NCI-H128 (cell line): ENCODE data around the gene RPL27.

ENCODE experiments used
- DNase-seq: peaks from one replicate; lab custom pipeline; 2025; ENCODE audit not compliant: unreplicated experiment; lab: John Stamatoyannopoulos, UW

The RPL27 gene

DNA sequence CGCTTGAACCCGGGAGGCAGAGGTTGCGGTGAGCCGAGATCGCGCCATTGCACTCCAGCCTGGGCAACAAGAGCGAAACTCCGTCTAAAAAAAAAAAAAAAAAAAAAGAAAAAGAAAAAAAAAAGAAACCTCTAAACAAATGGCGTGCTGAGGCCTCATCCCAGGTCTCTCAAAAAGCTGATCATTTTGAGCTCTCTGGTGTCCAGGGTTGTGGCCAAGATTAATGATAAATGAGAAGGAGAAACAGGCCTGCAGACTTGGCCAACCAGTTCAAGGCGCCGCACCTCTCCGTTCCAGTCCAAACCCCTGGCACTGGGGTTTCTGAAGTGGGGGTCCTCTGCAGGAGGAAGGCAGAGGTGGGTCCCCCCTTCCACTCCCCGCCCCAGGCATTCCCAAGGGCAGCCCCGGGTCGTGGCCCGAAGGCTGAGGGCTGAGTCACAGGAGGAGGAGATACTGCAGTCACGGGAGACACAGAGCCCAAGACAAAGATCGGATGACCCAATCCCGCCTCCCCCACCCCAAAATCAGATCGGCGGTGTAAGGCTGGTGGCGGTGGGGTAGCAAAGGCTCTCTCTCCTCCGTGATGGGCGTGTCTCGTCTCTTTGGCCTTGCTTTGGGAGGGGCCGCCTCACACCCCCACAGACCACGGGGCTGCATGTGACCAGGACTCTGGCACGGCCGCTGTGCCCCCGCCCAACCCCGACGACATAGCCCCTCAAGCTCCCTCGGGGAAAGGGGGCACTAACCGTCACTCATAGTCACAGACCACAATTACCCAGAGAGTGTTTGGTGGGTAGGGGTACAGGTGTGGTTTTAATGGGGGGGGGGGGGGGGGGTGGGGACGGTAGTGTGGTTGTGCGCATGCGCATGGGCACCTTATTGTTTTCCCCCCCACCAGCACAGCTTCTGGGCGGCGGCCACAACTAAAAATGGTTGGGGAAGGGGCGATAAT lies 22.8 kb downstream of the RPL27 start:
- DNase-seq, result no peak

DNA sequence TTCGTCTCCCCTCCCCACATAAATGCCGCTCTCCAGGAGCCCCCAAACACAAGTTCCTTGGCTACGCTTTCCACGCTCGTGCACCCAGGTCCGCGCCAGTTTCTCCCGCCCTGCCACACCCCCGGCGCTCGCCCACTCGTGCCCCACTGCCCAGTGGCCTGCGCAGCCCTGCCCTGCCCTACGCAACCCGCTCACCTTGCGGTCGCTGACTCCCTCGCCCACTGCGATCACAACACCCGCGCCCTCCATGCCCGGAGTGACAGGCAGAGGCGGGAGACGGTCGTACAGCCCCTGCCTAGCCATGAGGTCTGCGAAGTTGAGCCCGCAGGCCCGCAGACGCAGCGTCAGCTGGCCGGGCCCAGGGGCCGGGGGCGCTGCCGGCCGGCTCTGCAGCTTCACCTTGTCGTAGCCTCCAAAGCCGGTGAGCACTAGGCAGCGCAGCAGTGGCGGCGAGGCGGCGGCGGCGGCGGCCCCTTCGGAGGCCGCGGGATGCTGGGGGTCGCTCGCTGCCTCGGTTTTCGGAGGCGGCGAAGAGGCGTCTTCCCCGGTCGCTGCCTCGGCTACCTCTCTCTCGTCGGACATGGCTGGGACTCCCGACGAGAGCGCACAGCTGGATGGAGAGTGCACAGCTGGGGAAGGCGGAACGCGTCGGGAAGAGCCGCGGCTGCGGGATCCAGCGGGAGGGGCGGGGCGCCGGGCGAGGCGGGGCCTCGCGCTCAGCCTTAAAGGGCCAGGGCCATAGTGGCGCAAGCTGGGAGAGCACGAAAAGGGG lies 23.7 kb downstream of the RPL27 start, which contains the start of gene VAT1:
VAT1 (minus strand) TSS at position 645 of the 772 bp plus-strand sequence; CDS start at position 582, 63 bp downstream.
- DNase-seq, result peak; percentile 18

- DNase-seq, result peak; percentile 87
Observed at GRCh38 chr17:43024407-43025289, 26.4 kb downstream of the RPL27 start, which contains the start of gene RND2. TSS of gene RND2 (plus strand) at chr17:43025231. CDS start at chr17:43025348, 117 bp downstream.

DNA sequence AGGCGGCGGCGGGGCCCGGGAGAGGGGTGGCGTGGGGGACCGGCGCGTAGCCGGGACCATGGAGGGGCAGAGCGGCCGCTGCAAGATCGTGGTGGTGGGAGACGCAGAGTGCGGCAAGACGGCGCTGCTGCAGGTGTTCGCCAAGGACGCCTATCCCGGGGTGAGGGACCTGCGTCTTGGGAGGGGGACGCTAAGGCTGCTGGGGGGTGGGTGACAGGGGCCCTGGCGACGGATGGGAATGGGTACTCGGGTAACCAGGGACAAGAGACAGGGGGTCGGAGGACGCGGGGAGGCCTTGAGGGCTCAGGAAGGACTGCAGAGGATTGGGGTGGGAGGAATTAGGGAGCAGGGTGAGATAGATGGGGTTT lies 27.1 kb downstream of the RPL27 start:
- DNase-seq, result no peak

DNA sequence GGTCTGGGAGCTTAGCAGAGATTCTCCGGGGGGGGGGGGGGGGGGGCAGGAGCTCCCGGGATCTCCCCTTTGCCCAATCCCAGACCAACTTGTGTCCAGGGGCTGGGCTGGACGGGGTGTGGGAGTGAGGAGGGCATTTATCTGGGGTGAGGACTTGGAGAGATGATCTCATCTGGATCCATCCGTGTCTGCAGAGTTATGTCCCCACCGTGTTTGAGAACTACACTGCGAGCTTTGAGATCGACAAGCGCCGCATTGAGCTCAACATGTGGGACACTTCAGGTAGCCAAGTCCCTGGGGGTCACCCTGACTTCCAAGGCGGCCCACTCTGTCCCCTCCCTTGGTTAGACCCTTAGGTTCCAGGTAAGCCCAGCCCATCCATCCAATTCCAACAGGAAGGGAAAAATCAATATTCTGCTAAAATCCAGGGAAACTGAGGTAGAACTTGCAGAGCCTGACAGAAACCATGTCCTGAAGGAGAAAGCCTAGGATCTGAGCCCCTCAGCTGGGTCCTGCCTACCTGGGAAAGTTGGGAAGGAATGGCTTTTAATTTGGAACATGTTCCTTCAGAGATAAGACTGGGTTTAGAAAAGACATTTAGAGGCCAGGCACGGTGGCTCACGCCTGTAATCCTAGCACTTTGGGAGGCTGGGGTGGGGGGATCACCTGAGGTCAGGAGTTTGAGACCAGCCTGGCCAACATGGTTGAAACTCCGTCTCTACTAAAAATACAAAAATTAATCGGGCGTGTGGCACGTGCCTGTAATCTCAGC lies 27.7 kb downstream of the RPL27 start:
- no peak for DNase-seq

- no peak for DNase-seq
Observed at GRCh38 chr17:43026595-43026994, 28.4 kb downstream of the RPL27 start.

- no peak for DNase-seq
Observed at GRCh38 chr17:43027091-43028032, 29.1 kb downstream of the RPL27 start.

GRCh38 chr17:43028221-43028861 lies 30.1 kb downstream of the RPL27 start:
- DNase-seq, result no peak

- DNase-seq, result no peak
Observed at GRCh38 chr17:43030137-43030767, 32.0 kb downstream of the RPL27 start.

DNA sequence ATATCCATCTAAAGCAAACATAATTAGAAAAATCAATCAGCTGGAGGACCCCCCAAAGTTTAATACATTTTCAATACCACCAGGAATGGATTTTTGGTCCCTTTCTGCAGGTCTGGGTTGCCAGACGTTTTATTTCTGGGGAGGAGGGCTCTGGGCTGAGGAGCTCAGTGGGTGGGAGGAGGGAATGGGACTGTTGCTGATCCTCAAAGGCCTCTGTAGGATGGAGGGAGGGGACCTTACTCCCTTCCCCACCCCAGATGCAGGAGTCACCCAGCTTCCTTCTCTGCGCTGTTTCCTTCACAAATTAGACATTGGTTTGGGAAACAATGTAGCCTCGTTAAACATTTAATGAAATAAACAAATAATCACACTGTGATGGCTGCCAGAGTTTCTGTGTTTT lies 33.4 kb downstream of the RPL27 start:
- no peak for DNase-seq

DNA sequence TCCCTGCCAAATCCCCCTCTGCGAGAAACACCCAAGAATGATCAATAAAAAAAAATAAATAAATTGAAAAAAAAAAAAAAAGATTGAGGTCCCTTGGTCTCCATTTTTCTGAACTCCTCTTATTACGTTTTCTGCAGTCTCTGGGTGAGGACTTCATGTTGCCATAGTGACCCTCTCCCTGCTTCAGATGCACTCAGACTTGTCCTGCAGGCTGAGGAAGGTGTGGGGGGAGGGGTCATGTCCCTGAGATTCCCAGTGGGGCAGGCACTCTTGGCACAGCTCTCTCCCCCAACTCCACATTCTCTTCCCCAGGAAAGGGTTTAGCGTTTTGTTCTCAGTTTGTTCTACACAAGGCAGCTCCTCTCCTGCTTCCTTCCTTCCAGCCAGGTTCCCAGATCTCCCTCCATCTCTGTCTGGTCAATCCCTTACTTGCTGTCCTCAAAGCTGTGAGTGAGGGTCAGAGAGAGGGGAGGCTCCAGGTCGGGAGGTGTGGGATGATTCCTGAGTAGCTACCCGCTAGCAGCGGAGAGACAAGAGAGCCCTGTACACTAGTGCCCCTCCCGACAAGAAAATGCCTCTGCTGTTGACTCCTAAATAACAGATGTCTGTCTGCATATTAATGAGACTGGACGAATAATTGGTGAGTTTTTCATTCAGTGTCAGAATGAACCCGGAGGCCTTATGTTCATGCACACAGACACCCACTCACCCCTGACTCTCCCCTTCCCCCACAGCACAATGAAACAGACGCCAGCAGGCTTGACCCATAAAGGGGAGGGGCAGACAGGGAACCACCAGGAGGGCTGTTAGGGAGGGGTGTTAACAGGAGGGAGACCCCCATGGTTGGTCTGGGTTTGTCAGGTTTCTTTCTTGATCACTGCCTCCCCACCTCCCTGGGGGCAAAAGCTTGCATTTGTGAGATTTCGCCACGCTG lies 36.0 kb downstream of the RPL27 start:
- DNase-seq, result no peak

DNA sequence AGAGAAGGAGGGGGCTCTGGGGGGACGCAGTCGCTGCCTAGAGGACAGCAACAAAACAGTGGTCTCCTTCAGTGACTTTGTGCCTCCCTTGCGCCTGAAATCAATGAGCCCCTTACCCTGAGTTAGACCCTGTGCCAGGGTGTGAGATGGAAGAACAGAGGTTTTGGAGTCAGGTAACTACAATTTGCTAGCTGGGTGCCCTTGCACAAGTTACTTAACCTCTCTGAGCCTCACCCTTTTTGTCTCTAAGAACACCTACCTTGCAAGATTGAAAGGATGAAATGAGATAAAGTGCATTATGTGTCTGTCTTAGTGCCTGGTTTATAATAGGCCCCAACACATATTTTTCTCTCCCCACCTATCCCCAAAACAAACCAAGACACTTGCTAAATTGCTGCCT lies 36.7 kb downstream of the RPL27 start:
- DNase-seq, result no peak

GRCh38 chr17:43039646-43040045 lies 41.4 kb downstream of the RPL27 start:
- DNase-seq, result no peak

GRCh38 chr17:43040655-43041054 lies 42.4 kb downstream of the RPL27 start:
- DNase-seq, result no peak

DNA sequence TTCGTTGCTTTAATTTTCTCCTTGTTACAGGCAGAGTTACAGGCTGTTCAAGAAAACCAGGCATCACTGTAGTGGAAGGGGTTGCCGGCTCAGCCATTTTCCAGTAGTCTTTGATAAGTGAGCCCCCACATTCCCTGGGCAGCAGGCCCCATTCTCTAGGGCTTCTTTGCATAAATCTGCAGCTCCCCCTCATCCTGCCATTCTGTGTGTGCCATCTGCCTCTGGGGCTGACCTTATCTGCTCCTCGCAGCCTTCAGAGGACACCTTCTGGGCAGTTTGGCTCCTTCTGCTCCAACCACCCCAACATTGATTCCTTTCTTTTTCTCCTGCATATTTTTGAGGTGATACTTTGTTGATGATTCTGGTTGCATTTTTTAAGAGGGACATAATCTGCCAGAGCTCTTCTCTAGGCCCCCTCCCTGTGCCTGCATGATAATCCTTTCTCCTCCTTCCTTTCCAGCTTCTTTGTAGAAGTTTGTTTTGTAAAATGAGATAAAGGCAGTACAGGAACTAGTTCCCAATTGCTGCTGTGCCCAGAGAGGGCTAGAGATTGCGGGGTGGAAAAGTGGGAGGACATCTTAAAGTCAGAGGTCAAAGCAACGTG lies 43.9 kb downstream of the RPL27 start:
- DNase-seq, result no peak

DNA sequence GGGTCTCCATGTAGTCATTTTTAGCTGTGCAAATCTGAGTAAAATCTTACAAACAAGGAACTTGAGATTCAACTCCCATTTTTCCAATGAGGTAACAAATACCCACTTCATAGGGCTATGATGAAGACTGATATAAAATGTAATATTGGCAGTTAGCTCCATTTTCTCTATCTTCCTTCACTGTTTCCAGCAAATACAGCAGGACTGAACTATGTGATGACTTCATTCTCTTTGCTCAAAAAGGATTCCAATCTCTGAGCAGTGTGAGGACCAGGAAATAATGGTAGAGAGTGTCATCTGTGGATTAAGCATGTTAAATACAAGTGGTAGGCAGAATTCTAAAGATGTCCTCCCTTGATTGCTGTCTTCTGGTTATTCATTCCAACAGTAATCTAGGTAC lies 45.1 kb downstream of the RPL27 start:
- no peak for DNase-seq

DNA sequence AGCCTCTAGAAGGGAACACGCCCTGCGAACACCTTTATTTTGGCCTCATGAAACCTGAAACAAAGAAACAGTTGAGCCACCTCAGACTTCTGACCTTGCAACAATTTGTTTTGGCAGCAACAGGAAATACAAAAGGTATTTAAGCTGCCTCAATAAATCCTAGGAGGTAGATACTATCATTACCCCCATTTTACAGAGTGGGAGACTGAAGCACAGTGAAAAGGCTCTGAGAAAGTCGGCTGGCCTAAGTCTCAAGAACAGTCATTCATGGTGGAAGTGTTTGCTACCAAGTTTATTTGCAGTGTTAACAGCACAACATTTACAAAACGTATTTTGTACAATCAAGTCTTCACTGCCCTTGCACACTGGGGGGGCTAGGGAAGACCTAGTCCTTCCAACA lies 45.8 kb downstream of the RPL27 start:
- DNase-seq, result no peak
